ENCODE data around the gene DSTYK. TPM values are rescaled to one million over a fixed set of nuclear protein-coding genes. Genes with fewer than 3 reads are reported as not detected.

DSTYK gene
- total RNA-seq, 1 donor from 2014 or later = 12.6 TPM

GRCh38 chr1:205189131-205189530, 22.4 kb downstream of the DSTYK start:
- TF ChIP-seq, protein P1, sequence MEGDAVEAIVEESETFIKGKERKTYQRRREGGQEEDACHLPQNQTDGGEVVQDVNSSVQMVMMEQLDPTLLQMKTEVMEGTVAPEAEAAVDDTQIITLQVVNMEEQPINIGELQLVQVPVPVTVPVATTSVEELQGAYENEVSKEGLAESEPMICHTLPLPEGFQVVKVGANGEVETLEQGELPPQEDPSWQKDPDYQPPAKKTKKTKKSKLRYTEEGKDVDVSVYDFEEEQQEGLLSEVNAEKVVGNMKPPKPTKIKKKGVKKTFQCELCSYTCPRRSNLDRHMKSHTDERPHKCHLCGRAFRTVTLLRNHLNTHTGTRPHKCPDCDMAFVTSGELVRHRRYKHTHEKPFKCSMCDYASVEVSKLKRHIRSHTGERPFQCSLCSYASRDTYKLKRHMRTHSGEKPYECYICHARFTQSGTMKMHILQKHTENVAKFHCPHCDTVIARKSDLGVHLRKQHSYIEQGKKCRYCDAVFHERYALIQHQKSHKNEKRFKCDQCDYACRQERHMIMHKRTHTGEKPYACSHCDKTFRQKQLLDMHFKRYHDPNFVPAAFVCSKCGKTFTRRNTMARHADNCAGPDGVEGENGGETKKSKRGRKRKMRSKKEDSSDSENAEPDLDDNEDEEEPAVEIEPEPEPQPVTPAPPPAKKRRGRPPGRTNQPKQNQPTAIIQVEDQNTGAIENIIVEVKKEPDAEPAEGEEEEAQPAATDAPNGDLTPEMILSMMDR (IDR thresholded peaks at IDR 0.05) = no peak
- H3K27ac Mint-ChIP-seq (ENCODE audit: unreplicated experiment) = no peak overlapping the region
- peaks cover 15% of the 10 kb centered on the region for H3K4me1 Mint-ChIP-seq (ENCODE audit: low read depth)
- no peak for DNase-seq (ENCODE audit: low spot score)
- no peak overlapping the region for H3K4me3 Mint-ChIP-seq (ENCODE audit: unreplicated experiment)
- H3K36me3 Mint-ChIP-seq (ENCODE audit: low read depth) = peaks cover 6% of the 10 kb centered on the region
- H3K9me3 Mint-ChIP-seq (ENCODE audit: low read depth) = no peaks in the 10 kb centered on the region
- no peaks in the 10 kb centered on the region for H3K27me3 Mint-ChIP-seq (ENCODE audit: low read depth)

DNA sequence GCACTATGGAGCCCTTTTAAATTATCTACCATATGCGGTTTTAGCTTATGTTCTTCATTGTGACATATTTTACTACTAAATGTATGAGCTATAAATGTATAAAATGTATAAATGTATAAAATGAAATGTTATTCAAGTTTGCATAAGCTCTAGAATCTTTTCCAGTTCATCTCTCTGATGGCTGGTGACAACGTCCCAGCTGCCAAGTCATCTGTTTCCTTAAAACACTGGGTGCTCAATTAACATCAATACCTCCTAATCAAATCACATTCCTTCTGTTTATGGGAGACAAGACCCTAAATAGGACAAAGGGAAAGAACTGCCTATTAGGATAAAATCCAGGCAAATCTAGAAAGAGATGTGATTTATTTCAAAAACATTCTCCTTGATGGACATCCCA, 22.9 kb downstream of the DSTYK start:
- H3K9me3 Mint-ChIP-seq (ENCODE audit: low read depth) = no peaks in the 10 kb centered on the region
- H3K27me3 Mint-ChIP-seq (ENCODE audit: low read depth) = no peaks in the 10 kb centered on the region
- H3K36me3 Mint-ChIP-seq (ENCODE audit: low read depth) = peaks cover 6% of the 10 kb centered on the region
- H3K27ac Mint-ChIP-seq (ENCODE audit: unreplicated experiment) = no peak overlapping the region
- peaks cover 20% of the 10 kb centered on the region for H3K4me1 Mint-ChIP-seq (ENCODE audit: low read depth)
- TF ChIP-seq, protein P1 (IDR thresholded peaks at IDR 0.05) = no peak
- H3K4me3 Mint-ChIP-seq (ENCODE audit: unreplicated experiment) = no peak overlapping the region
- DNase-seq (ENCODE audit: low spot score) = no peak

DNA sequence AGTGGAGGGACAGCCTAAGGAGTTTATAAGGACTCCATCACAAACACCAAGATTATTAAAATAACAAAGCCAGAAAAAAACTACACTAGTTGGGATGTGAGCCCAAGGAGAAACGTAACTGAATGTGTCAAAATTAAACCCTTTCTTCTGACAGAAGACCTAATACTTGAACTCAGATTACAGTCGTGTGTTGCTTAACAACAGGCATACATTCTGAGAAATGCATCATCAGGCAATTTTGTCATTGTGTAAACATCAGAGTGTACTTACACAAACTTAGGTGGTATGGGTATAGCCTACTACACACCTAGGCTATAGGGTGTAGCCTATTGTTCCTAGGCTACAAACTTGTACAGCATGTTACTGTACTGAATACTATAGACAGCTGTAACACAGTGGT, 23.4 kb downstream of the DSTYK start:
- peaks cover 6% of the 10 kb centered on the region for H3K36me3 Mint-ChIP-seq (ENCODE audit: low read depth)
- H3K4me1 Mint-ChIP-seq (ENCODE audit: low read depth) = peaks cover 25% of the 10 kb centered on the region
- no peak overlapping the region for H3K4me3 Mint-ChIP-seq (ENCODE audit: unreplicated experiment)
- no peak for DNase-seq (ENCODE audit: low spot score)
- H3K27ac Mint-ChIP-seq (ENCODE audit: unreplicated experiment) = no peak overlapping the region
- no peaks in the 10 kb centered on the region for H3K9me3 Mint-ChIP-seq (ENCODE audit: low read depth)
- H3K27me3 Mint-ChIP-seq (ENCODE audit: low read depth) = no peaks in the 10 kb centered on the region
- TF ChIP-seq, protein P1 (IDR thresholded peaks at IDR 0.05) = no peak

DNA sequence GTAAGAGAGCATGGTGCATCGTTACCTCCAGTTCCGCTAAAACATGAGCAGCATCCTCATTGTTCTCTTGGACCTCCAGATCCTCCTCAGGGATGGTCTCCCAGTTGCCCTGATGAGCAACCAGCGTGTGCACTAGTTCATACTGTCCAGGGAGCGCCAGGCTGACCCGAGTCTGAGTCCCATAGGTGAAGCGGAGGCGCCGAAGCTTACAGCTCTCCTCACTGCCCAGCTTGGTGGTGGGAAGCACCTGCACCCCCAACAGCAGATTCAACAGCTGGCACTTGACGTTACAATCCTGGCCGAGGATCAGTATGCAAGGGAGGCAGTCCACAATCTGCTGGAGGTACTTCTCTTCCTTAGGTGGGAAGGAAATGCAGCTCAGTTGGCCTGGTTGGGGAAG, 24.1 kb downstream of the DSTYK start:
- Mint-ChIP-seq H3K9me3 (ENCODE audit: low read depth) (no peaks in the 10 kb centered on the region), H3K4me3 (ENCODE audit: unreplicated experiment) (no peak overlapping the region), H3K36me3 (ENCODE audit: low read depth) (peaks cover 9% of the 10 kb centered on the region), H3K4me1 (ENCODE audit: low read depth) (peaks cover 28% of the 10 kb centered on the region), H3K27ac (ENCODE audit: unreplicated experiment) (no peak overlapping the region), H3K27me3 (ENCODE audit: low read depth) (no peaks in the 10 kb centered on the region)
- TF ChIP-seq, protein P1 (IDR thresholded peaks at IDR 0.05) = no peak
- DNase-seq (ENCODE audit: low spot score) = no peak

- Mint-ChIP-seq H3K27ac (ENCODE audit: unreplicated experiment) (no peak overlapping the region), H3K9me3 (ENCODE audit: low read depth) (no peaks in the 10 kb centered on the region), H3K36me3 (ENCODE audit: low read depth) (peaks cover 9% of the 10 kb centered on the region), H3K4me3 (ENCODE audit: unreplicated experiment) (no peak overlapping the region), H3K4me1 (ENCODE audit: low read depth) (peaks cover 26% of the 10 kb centered on the region), H3K27me3 (ENCODE audit: low read depth) (no peaks in the 10 kb centered on the region)
- TF ChIP-seq, protein P1 (IDR thresholded peaks at IDR 0.05) = no peak
- DNase-seq (ENCODE audit: low spot score) = no peak
These were observed 25.3 kb downstream of the DSTYK start for GRCh38 chr1:205186191-205186590.

All from chondrocyte (in vitro differentiated cells).